GM12801 (cell line): Measurements from ENCODE around the gene BTNL8.

Experiments used
- CTCF ChIP-seq: IDR thresholded peaks from one replicate; pipeline ENCODE4 v1.5.1; 2011; ENCODE audit warnings: control low read depth; ENCODE audit not compliant: insufficient read length; ENCODE audit errors: extremely low read depth

BTNL8 gene

GRCh38 chr5:180990882-180991242, 91.9 kb downstream of the BTNL8 start:
- TF ChIP-seq CTCF, result no peak
